GM19193 (cell line): ENCODE results near the gene MAN1C1.

ENCODE experiments used
- POLR2A ChIP-seq: IDR thresholded peaks from 4 replicates; pipeline ENCODE4 v1.6.1; 2011; ENCODE audit not compliant: insufficient read depth, insufficient read length; ENCODE audit errors: extremely low read depth

The MAN1C1 gene

DNA sequence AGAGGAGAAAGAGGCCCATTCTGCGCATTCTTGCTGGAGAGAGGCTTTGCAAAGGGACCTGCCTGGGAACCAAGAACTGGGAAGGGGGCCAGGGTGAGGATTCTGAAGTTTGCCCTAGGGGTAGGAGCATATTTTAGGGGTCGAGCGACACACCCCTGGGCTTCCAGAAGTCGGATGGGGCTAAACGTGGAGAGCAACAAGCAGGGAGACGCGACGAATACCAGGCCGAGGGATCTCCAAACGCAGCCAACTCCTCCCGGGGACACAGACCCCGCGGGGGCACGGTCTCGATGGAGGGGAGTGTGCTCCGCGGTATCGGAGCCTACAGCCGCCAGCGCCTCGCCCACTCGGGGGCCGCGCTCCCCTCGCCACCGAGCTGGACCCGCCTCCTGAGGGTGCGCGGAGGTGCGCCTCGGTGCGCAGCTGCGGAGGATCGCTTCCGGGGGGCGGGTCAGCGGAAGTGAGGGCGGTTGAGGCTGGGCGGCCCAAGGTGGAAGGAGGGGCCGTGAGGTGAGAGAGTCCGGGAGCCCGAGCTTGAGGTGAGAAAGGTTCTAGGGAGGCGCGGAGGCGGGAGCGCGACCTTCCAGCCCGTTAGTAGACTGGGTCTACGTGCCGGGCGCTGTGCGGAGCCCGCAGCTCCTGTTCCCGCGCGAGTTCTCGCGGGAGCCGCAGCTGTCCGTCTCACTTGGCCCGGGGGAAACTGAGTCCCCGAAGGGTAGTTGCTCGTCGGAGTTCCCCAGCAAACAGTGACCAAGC is 203.1 kb downstream of the MAN1C1 start, which contains the start of gene MTFR1L:
Gene MTFR1L, plus strand, starts transcription at position 464 of the 756 bp plus-strand sequence. CDS start 3,151 bp downstream, outside the sequence.
- TF ChIP-seq POLR2A, result peak; percentile 87

DNA sequence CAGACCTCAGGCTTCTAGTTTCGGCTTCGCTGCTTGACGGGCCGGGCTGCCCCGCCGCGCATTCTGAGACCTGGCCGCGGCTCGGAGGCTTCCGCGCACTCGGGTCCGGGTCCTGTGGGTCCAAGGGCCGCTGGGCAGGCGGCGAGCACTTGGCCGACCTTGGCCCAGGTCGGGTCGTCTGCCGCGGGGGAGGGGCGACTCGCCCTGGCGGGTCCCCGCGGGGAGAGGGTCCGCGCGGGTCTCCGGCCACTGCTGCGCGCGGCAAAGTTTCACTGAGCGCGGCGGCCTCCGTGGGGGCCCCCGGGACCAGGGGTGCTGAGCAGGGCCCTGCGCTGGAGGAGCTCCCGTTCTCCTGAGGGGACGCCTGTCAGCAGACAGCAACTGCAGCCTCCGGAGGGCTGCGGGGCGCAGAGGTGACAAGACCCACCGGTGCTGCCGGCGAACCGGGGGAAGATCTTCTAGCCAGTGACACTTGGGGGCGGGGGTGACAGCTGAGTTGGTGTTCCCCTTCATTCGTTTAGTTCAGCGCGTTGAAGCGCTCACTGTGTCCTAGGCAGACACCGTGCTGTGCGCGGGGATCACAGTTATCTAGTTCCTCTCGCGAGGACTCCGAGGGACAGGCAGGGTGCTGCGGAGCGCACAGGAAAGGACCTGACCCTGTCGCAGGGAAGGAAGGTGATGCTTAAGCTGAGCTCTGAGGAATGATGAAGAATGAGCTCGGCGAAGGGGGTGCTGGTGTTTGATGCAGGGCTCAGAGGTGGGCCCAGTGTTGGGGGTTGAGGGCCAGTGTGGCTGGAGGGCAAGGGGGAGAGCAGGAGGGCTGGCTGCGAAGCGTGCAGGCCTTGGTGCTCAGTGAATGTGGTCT is 203.9 kb downstream of the MAN1C1 start:
- TF ChIP-seq POLR2A, result no peak

DNA sequence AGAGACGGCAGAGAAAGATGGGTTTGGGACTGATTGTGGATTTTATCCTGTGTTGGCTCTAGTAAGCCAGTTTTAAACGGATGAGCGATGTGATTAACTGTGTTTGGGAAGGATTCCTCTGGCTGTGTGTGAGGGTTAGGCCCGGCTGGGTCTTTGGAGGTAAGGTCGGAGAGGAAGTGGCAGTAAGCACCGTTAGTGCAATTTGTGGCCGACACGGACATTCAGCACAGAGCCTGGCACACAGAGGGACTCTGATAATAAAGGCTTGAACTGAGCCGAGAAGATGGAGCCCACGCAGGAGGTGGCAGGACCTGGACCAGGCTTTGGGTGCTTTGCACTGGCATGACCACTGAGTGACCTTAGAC is 204.5 kb downstream of the MAN1C1 start:
- TF ChIP-seq POLR2A, result no peak

DNA sequence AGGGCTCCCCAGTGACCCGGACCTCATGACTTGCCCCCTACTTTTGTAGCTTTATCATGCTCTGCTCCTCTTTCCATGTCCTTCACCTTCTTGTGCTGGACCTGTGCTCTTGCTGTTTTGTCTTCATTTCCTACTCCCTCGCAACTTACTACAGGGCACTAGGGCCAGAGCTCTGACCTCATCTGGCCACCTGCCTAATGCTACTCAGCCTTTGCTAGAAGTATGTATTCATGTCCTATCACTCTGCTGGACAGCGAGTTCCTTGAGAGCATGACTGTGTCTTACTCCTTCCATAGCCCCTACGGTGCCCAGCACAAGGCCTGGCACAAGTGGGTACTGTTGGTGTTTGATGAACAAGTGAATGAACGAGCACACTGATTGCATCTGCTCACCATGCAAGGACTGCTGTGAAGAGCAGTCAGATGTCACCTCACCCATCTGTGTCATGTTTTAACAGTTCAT is 205.1 kb downstream of the MAN1C1 start:
- TF ChIP-seq POLR2A, result no peak

DNA sequence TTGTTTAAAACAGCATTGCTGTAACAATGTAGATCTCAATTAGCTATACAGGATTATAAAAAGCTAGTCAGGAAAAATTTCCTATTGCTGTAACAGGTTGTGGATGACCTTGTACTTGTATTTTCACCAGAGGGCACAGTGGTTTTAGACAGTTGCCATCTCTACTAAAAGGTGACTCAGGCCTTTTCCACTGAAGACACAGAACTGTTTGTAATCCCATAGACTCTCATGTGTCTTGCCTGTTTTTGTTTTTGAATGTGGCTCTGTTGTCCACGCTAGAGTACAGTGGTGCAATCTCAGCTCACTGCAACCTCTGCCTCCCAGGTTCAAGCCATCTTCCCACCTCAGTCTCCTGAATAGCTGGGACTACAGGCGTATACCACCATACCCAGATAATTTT is 209.0 kb downstream of the MAN1C1 start:
- TF ChIP-seq POLR2A, result no peak

DNA sequence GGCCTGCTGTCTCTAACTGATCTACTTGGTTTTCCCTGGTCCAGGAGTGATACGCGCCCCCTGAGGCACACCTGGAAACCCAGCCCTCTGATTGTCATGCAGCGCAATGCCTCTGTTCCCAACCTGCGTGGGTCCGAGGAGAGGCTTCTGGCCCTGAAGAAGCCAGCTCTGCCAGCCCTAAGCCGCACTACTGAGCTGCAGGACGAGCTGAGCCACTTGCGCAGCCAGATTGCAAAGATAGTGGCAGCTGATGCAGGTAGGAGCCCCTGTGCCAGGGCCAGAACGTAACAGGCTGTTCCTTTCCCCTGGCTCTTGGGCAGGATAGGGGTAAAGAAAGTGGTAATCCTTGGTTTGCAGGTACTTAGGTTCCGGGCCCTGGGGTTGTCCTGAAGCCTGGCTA is 210.0 kb downstream of the MAN1C1 start:
- no peak for TF ChIP-seq POLR2A

DNA sequence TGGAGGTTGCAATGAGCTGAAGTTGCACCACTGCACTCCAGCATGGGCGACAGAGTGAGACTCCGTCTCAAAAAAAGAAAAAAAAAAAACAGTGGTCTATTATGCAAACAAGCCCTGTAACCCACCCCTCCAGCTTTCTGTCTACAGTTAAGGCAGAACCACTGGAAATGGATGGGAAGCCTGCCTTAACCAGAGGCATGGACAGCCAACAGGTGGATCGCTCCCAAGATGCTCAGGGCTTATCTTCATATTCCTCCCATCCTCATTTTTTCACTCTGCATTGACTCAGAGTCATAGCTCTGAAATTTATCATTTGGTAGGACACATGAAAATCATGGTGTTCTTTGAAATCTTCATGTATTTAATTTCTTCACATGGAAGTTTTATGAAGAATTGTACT is 211.9 kb downstream of the MAN1C1 start:
- no peak for TF ChIP-seq POLR2A

DNA sequence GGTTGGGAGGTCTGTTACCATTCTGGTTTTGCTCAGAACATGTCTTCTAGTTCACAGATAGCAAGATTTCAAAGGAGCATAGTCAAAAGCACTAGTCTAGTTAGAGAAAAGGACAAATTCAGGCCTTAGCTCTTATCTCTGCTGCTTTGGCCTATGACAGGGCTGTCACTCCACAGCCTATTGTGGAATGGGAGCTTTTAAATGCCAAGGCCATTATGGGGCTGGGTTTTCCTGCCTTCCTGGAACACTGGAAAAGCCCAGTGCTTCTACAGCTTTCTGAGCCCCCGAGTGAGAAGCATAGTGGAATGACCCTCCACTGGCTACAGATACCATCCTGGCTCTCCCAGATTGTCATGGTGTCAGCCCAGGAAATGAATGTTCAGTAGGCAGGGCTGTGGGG is 212.5 kb downstream of the MAN1C1 start:
- no peak for TF ChIP-seq POLR2A

DNA sequence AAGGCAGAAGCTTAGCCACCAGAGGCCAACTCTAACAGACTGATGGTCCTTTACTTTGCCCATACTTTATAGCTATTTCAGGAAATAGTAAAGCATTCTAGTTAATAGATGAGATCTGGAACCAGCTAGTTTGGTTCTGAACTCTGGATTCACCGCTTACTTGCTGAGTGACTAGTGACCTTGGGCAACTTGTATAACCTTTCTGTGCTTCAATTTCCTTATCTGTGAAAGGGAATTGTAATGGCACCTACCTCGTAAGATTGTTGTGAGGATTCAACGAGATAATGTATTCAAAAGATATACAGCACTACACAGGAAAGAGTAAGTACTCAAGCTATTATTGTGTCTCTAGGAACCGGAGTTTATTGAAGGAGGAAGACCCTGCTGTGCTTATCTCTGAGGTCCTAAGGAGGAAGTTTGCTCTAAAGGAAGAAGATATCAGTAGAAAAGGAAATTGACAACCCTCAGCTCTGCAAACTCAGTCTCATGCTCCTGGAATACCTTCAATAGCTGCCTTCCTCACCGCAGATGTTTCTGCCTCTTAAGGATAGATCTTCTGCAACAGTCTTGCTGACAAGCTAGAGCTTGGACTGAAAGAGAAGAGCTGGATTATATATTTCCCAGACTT is 215.1 kb downstream of the MAN1C1 start:
- no peak for TF ChIP-seq POLR2A

DNA sequence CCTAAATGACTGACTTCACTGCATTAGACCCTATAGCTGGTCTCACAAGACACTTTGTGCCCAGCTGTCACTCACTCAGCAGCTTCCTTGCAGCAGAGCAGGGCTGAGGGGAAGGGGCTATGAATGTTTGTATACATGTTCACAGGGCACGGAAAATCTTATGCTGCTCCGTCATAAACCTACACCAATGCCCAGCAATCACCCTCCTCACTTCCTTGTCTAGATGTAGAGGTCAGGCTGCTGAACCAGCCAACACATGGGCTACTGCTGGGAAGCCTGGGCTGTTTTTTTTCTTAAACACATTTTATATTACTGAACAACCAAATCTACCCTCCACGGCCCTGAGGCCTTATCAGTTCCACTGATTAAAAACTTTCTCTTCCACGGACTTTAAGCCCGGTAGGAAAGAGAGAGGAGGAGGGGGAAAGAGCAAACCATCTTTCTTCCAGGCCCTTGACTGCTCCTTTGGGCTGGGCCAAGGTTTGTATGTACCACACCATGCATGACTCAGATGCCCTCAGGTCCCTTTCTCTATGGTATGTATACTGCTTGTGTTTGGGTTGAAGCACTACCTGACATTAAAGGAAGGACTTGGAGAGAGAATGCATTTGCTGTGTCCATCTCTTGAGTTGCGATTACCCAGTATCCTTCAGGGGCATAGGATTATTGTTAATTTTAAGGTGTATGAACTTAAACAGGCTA is 215.9 kb downstream of the MAN1C1 start:
- no peak for TF ChIP-seq POLR2A

DNA sequence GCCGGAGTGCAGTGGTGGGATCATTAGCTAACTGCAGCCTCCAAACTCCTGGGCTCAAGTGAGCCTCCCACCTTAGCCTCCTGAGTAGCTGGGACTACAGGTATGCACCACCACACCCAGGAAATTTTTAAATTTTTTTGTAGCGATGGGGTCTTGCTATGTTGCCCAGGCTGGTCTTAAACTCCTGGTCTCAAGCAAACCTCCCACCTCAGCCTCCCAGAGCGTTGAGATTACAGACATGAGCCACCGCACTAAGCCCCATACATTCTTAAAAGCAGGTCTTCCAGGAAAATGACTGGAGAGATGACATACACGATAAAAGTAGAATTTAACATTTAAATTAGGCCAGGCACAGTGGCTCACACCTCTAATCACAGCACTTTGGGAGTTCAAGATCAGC is 216.6 kb downstream of the MAN1C1 start:
- no peak for TF ChIP-seq POLR2A
